ENCODE data around the gene S100A6. TPM values are rescaled to one million over a fixed set of nuclear protein-coding genes. Genes with fewer than 3 reads are reported as not detected.

The S100A6 gene
- total and polyA plus RNA-seq, 2 donors (not counting 3 experiments of a cell fraction or from before 2014, with no cell fraction given) = 552 to 908 TPM

DNA sequence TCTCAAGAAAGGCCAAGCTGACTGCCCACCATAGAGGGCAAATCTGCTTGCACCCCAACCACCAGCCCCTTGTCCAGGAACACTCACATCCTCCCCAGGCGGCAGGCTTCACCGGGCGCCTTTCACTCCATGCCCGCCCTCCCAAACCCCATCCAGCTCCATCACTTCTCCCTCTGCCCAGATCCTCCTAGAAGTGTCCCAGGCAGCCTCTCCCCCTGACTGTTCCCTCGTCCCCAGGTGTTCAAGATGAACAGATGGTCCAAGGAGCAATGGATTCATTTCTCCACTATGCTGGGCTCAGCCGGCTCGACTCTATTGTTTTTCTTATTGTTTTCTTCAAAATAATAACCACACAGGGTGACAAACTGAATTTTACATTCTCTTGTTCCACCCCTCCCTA is 22.1 kb downstream of the S100A6 start:
- intact Hi-C loops (cut with micrococcal nuclease) = no loop called here
- Histone ChIP-seq H3K9me3 (replicated peaks; ENCODE audit: control insufficient read depth, insufficient read depth, low read length) (no peaks in the 10 kb centered on the region), H3K36me3 (ENCODE audit: control insufficient read depth in 2 of 2, extremely low read depth in 1 of 2, insufficient read depth in 2 of 2, low read length in 2 of 2) (no peaks in the 10 kb centered on the region), H3K4me1 (ENCODE audit: control insufficient read depth, extremely low read depth, insufficient read depth, low read length) (peaks cover 4% of the 10 kb centered on the region), H3K4me3 (replicated peaks in 1 of 3; ENCODE audit: insufficient read depth in 1 of 3, low read depth in 1 of 3, low read length in 3 of 3) (no peak overlapping the region), H4K20me1 (replicated peaks; ENCODE audit: control insufficient read depth, extremely low read depth, insufficient read depth, low read length) (no peaks in the 10 kb centered on the region), H3K27me3 (ENCODE audit: control insufficient read depth in 2 of 2, insufficient read depth in 2 of 2, low read length in 2 of 2) (no peaks in the 10 kb centered on the region), H3K9ac (replicated peaks; ENCODE audit: extremely low read depth, insufficient read depth, low read length) (no peak overlapping the region), H3K4me2 (ENCODE audit: insufficient read depth, low read length) (no peak overlapping the region), H3K79me2 (ENCODE audit: control insufficient read depth, insufficient read depth, low read length) (no peaks in the 10 kb centered on the region), H2AFZ (ENCODE audit: low read depth, low read length) (no peak overlapping the region), H3K27ac (ENCODE audit: insufficient read depth, low read depth, low read length) (no peak overlapping the region), H3K9me1 (replicated peaks; ENCODE audit: control insufficient read depth, extremely low read depth, insufficient read depth, low read length) (no peaks in the 10 kb centered on the region)
- dilution Hi-C loops (cut with MboI; ENCODE audit: extremely low pct_ligation_motif_present, low sequenced_read_pairs) = no loop called here
- no TSS peak for BruUV-seq (replicated peaks)
- no peak for FAIRE-seq
- TF ChIP-seq JUN (IDR thresholded peaks at IDR 0.05; ENCODE audit: borderline replicate concordance, insufficient read depth, insufficient read length, low read depth) (no peak), FOS (IDR thresholded peaks at IDR 0.05; ENCODE audit: borderline replicate concordance, insufficient read depth, low read length) (no peak), GATA2 (IDR thresholded peaks at IDR 0.05; ENCODE audit: insufficient read depth, insufficient read length, low read depth, low read length) (no peak), POLR2AphosphoS5 (IDR thresholded peaks at IDR 0.05; ENCODE audit: insufficient read depth, low read depth, low read length) (no peak), EZH2 (IDR thresholded peaks at IDR 0.05; ENCODE audit: borderline replicate concordance, low read depth, low read length, severe bottlenecking) (no peak), POLR2A (IDR thresholded peaks at IDR 0.05; ENCODE audit: low read depth, low read length) (no peak), MYC (IDR thresholded peaks at IDR 0.05; ENCODE audit: low read depth, low read length) (no peak)
- TF ChIP-seq, protein P1, sequence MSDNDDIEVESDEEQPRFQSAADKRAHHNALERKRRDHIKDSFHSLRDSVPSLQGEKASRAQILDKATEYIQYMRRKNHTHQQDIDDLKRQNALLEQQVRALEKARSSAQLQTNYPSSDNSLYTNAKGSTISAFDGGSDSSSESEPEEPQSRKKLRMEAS (IDR thresholded peaks at IDR 0.05; ENCODE audit: insufficient read depth, insufficient read length) = no peak
- TF ChIP-seq, protein P2, sequence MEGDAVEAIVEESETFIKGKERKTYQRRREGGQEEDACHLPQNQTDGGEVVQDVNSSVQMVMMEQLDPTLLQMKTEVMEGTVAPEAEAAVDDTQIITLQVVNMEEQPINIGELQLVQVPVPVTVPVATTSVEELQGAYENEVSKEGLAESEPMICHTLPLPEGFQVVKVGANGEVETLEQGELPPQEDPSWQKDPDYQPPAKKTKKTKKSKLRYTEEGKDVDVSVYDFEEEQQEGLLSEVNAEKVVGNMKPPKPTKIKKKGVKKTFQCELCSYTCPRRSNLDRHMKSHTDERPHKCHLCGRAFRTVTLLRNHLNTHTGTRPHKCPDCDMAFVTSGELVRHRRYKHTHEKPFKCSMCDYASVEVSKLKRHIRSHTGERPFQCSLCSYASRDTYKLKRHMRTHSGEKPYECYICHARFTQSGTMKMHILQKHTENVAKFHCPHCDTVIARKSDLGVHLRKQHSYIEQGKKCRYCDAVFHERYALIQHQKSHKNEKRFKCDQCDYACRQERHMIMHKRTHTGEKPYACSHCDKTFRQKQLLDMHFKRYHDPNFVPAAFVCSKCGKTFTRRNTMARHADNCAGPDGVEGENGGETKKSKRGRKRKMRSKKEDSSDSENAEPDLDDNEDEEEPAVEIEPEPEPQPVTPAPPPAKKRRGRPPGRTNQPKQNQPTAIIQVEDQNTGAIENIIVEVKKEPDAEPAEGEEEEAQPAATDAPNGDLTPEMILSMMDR (IDR thresholded peaks at IDR 0.05; ENCODE audit: extremely low read depth in 1 of 2, insufficient read depth in 1 of 2, low read depth in 1 of 2, low read length in 2 of 2) = no peak
- DNase-seq (ENCODE audit: low read depth, low spot score) = no peak
- CTCF ChIA-PET = interaction anchor here (1.0 to 1.3 kb wide), 2 partner anchors 12 to 55 kb away, joined by 4 to 5 read pairs; no protein-coding TSS in a partner anchor
- POLR2A ChIA-PET = no interaction called here
